GM12878 (cell line): ENCODE measurements around the gene TEF. TPM values are rescaled to one million over a fixed set of nuclear protein-coding genes. Genes with fewer than 3 reads are reported as not detected.

Experiments
- ATAC-seq: fragments of 200-7000 bp; cut with Tn5 transposase; 3 replicates; pipeline ENCODE4 v1.9.1; 2020; ENCODE audit warnings: mild to moderate bottlenecking, moderate library complexity
- BruUV-seq: library from RNA; stranded (reverse); fragments of 400-500 nt; replicated peaks from 2 replicates; lab custom pipeline; 2021; lab: Mats Ljungman, UMichigan
- CTCF ChIA-PET: fragments of 300-600 bp; sonication (Branson Sonifier 250); formaldehyde crosslinking; extraction: SDS; loops from one replicate; lab custom pipeline; 2021; ENCODE audit warnings: inconsistent platforms; lab: Yijun Ruan, JAX
- POLR2A ChIA-PET: fragments of 350-600 bp; formaldehyde crosslinking; extraction: SDS; loops from one replicate; lab custom pipeline; 2021; ENCODE audit warnings: inconsistent platforms; lab: Charles Lee
- RAD21 ChIA-PET: fragments of 300-600 bp; sonication (Branson Sonifier 250); formaldehyde crosslinking; loops from one replicate; lab custom pipeline; 2023; ENCODE audit warnings: antibody characterized with exemption; ENCODE audit not compliant: unreplicated experiment; lab: Charles Lee
- SMC1A ChIA-PET: fragments of 300-600 bp; sonication (Branson Sonifier 250); formaldehyde crosslinking; loops from one replicate; lab custom pipeline; 2023; ENCODE audit not compliant: unreplicated experiment, uncharacterized antibody; lab: Charles Lee
- DNase-seq: peaks from one replicate; pipeline ENCODE4 v3.0.0-alpha.2; 2011; ENCODE audit warnings: low read depth, low spot score
- FAIRE-seq: peaks from 3 replicates; lab custom pipeline; 2011; peaks lifted over from hg19 to GRCh38; lab: Jason Lieb, UNC
- H2AFZ ChIP-seq: 2 replicates; pipeline ENCODE4 v1.6.0; 2011; ENCODE audit warnings: low read depth, low read length, control low read depth; ENCODE audit not compliant: control insufficient read depth
- H3K27ac ChIP-seq: 2 replicates; pipeline ENCODE4 v1.5.1; 2011; ENCODE audit warnings: control low read depth; ENCODE audit not compliant: control insufficient read depth, insufficient read depth
- H3K27me3 ChIP-seq, 2 experiments: replicated peaks in 1 of 2; 2 replicates each; pipeline versions ENCODE4 v1.6.0 to v1.6.1; 2011; ENCODE audit warnings: low read length in 1 of 2; ENCODE audit not compliant: control insufficient read depth in 2 of 2, insufficient read depth in 2 of 2
- H3K36me3 ChIP-seq, 2 experiments: 2 replicates each; pipeline ENCODE4 v1.5.1; 2011; ENCODE audit warnings: low read length in 1 of 2; ENCODE audit not compliant: control insufficient read depth in 2 of 2, insufficient read depth in 2 of 2
- H3K4me1 ChIP-seq: 2 replicates; pipeline ENCODE4 v1.6.1; 2011; ENCODE audit warnings: mild to moderate bottlenecking, low read length, moderate library complexity, mixed read lengths; ENCODE audit not compliant: control insufficient read depth, insufficient read depth
- H3K4me2 ChIP-seq: 2 replicates; pipeline ENCODE4 v1.6.0; 2011; ENCODE audit warnings: control low read depth; ENCODE audit not compliant: control insufficient read depth, insufficient read depth
- H3K4me3 ChIP-seq: fragments of 200-600 bp; sonication (generic); 2 replicates; pipeline ENCODE4 v1.5.1; 2016
- H3K79me2 ChIP-seq: 2 replicates; pipeline ENCODE4 v1.6.0; 2011; ENCODE audit warnings: low read length; ENCODE audit not compliant: control insufficient read depth, insufficient read depth
- H3K9ac ChIP-seq: 2 replicates; pipeline ENCODE4 v1.8.0; 2011; ENCODE audit warnings: low read length, control low read depth, mixed read lengths; ENCODE audit not compliant: control insufficient read depth, insufficient read depth
- H3K9me3 ChIP-seq: replicated peaks from 3 replicates; pipeline ENCODE4 v1.5.1; 2011; ENCODE audit warnings: mild to moderate bottlenecking, low read length; ENCODE audit not compliant: control insufficient read depth, insufficient read depth
- H4K20me1 ChIP-seq: 2 replicates; pipeline ENCODE4 v1.6.0; 2011; ENCODE audit not compliant: control insufficient read depth, insufficient read depth
- BCL3 ChIP-seq: IDR thresholded peaks from 2 replicates; pipeline ENCODE4 v1.6.1; 2011; ENCODE audit warnings: borderline replicate concordance, low read depth, mild to moderate bottlenecking, moderate library complexity, low read length; ENCODE audit not compliant: insufficient read depth, poor library complexity, severe bottlenecking
- CBFB ChIP-seq: IDR thresholded peaks from 2 replicates; pipeline ENCODE4 v1.6.1; 2016; ENCODE audit warnings: antibody characterized with exemption, low read depth
- IKZF2 ChIP-seq, 2 experiments: fragments of 450-650 bp; IDR thresholded peaks; 2 replicates each; pipeline ENCODE4 v1.6.1; 2017; ENCODE audit warnings: mild to moderate bottlenecking in 2 of 2, moderate library complexity in 2 of 2
- JUND ChIP-seq: IDR thresholded peaks from 2 replicates; pipeline ENCODE4 v1.6.1; 2012; ENCODE audit warnings: low read depth, mild to moderate bottlenecking, low read length, improper control_type of control experiment, moderate library complexity
- NBN ChIP-seq: fragments of 450-650 bp; IDR thresholded peaks from 2 replicates; pipeline ENCODE4 v1.6.1; 2016
- NFYA ChIP-seq: IDR thresholded peaks from 2 replicates; pipeline ENCODE4 v1.6.1; 2011; ENCODE audit warnings: low read depth, mild to moderate bottlenecking, low read length, improper control_type of control experiment, borderline replicate concordance
- POLR2A ChIP-seq: IDR thresholded peaks from 2 replicates; pipeline ENCODE4 v1.6.1; 2011; ENCODE audit warnings: low read depth, mild to moderate bottlenecking, low read length
- REST ChIP-seq: IDR thresholded peaks from 2 replicates; pipeline ENCODE4 v1.6.1; 2012; ENCODE audit warnings: mild to moderate bottlenecking, low read depth, low read length
- SMAD5 ChIP-seq: IDR thresholded peaks from 2 replicates; pipeline ENCODE4 v1.6.1; 2016; ENCODE audit warnings: antibody characterized with exemption, low read depth
- TCF7 ChIP-seq: IDR thresholded peaks from 2 replicates; pipeline ENCODE4 v1.6.1; 2014; ENCODE audit warnings: antibody characterized with exemption, borderline replicate concordance
- YBX1 ChIP-seq: fragments of 450-650 bp; IDR thresholded peaks from 2 replicates; pipeline ENCODE4 v1.6.1; 2016; ENCODE audit warnings: antibody characterized with exemption
- YY1 ChIP-seq: IDR thresholded peaks from 2 replicates; pipeline ENCODE4 v1.6.1; 2011; ENCODE audit warnings: low read depth, mild to moderate bottlenecking, low read length
- WGBS: methylation state at CpG from one replicate; pipeline ENCODE4 v1.1.6; 2016; ENCODE audit warnings: low lambda C conversion rate; ENCODE audit not compliant: insufficient replicate concordance, insufficient coverage; ENCODE audit errors: missing lambda C conversion rate; 5-methylcytosine and 5-hydroxymethylcytosine counted together
- in situ Hi-C: fragments of 300-500 bp; cut with MboI; formaldehyde crosslinking; loops from 9 replicates; pipeline ENCODE4 v1.14.3; 2018; ENCODE audit warnings: mixed read lengths
- intact Hi-C: fragments of 100-400 bp; cut with micrococcal nuclease; formaldehyde crosslinking; loops from one replicate; pipeline ENCODE4 v1.14.2; 2022; ENCODE audit not compliant: unreplicated experiment
- polyA plus RNA-seq, 11 experiments: library from polyadenylated mRNA; depleted of rRNA in 4 of 11; unstranded in 6 of 11; stranded (reverse) in 5 of 11; fragments of >200 nt; fragmentation: Nextera tagmentation in 4 of 11; fragmentation: Illumina TruSeq in 1 of 11; extraction: Ambion mirVana in 4 of 11; extraction: Trizol in 1 of 11; gene quantifications; 1 replicate in 1 of 11; 2 replicates in 10 of 11; pipeline versions ENCODE4 v1.2.1 to v1.2.3, GENCODE V29; 2011 to 2016; ENCODE audit warnings: inconsistent platforms in 2 of 11, missing spikeins in 2 of 11, low read depth in 1 of 11
- total RNA-seq, 4 experiments: library from RNA; depleted of rRNA in 3 of 4; stranded (reverse); fragments of >200 nt in 3 of 4; fragmentation: Illumina TruSeq in 1 of 4; extraction: Trizol in 1 of 4; gene quantifications; 2 replicates each; pipeline versions ENCODE4 v1.2.1 to v1.2.3, GENCODE V29; 2013 to 2021

Gene TEF
- total and polyA plus RNA-seq, 10 of the 15 experiments (the other 5 are each of a cell fraction or from before 2014, with no cell fraction given) = 0.23 to 4.9 (median 3.2) TPM

GRCh38 chr22:41355895-41356294 lies 25.8 kb upstream of the TEF start (continued):
- TF ChIP-seq SMAD5 = no peak
- TF ChIP-seq YBX1 = no peak
- no peak for TF ChIP-seq IKZF2 (IDR thresholded peaks at IDR 0.05)
- TF ChIP-seq, all 136 proteins: peak for 0

- intact Hi-C loops = no loop called here
- SMC1A ChIA-PET = no interaction called here
- 92% methylated on average over 23 of the region's 25 CpGs for WGBS
- FAIRE-seq (no peak), DNase-seq (no peak), ATAC-seq (no peak)
- no peaks in the 10 kb centered on the region for H3K27me3 ChIP-seq
- no peak overlapping the region for H3K4me2 ChIP-seq
- H3K79me2 ChIP-seq = no peaks in the 10 kb centered on the region
- H3K36me3 ChIP-seq = peaks cover 3 to 28% of the 10 kb centered on the region in 2 experiments; a peak in 3 of 4 replicates
- TF ChIP-seq YY1 (no peak), POLR2A (peak; percentile 40), JUND (no peak)
- in situ Hi-C loops = no loop called here
- RAD21 ChIA-PET = no interaction called here
- no peak overlapping the region for H3K9ac ChIP-seq
- H3K4me3 ChIP-seq = no peak overlapping the region
- no peaks in the 10 kb centered on the region for H4K20me1 ChIP-seq
- H3K27ac ChIP-seq = no peak overlapping the region
- no peak overlapping the region for H2AFZ ChIP-seq
- POLR2A ChIA-PET = interaction anchor here (0.5 kb wide), 1 partner anchor 44 kb away, joined by 4 read pairs; no protein-coding TSS in a partner anchor
- CTCF ChIA-PET = no interaction called here
- no peaks in the 10 kb centered on the region for H3K4me1 ChIP-seq
- no TSS peak for BruUV-seq
- no peaks in the 10 kb centered on the region for H3K9me3 ChIP-seq
Observed at GRCh38 chr22:41356430-41357028, 25.2 kb upstream of the TEF start.

DNA sequence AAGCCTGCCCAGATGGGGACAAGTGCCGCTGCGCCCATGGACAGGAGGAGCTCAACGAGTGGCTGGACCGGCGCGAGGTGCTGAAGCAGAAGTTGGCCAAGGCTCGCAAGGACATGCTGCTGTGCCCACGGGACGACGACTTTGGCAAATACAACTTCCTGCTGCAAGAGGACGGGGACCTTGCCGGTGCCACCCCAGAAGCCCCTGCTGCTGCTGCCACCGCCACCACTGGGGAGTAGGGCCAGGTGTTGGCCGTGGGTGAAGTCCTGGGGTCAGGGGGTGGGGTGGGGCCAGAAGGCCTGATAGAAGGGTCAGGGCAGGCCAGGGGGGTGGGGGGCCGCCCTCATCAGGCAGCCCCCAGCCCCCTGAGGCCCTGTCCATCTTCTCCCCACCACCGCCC lies 24.6 kb upstream of the TEF start:
- no peak for FAIRE-seq
- intact Hi-C loops (no loop called here), in situ Hi-C loops (no loop called here)
- CTCF ChIA-PET = no interaction called here
- DNase-seq = no peak
- no TSS peak for BruUV-seq
- ATAC-seq = no peak
- Histone ChIP-seq H4K20me1 (no peaks in the 10 kb centered on the region), H3K79me2 (no peaks in the 10 kb centered on the region), H3K4me2 (no peak overlapping the region), H3K27me3 (no peaks in the 10 kb centered on the region), H3K9me3 (no peaks in the 10 kb centered on the region), H2AFZ (no peak overlapping the region), H3K9ac (no peak overlapping the region), H3K36me3 (peaks cover 3 to 28% of the 10 kb centered on the region in 2 experiments; a peak in 3 of 4 replicates), H3K4me1 (no peaks in the 10 kb centered on the region), H3K4me3 (no peak overlapping the region), H3K27ac (no peak overlapping the region)
- WGBS = 96% methylated on average over 14 of the region's 16 CpGs
- SMC1A ChIA-PET = no interaction called here
- RAD21 ChIA-PET = interaction anchor here (0.6 kb wide), 1 partner anchor 120 kb away, joined by 5 read pairs; no protein-coding TSS in a partner anchor
- POLR2A ChIA-PET = interaction anchor here (0.5 kb wide), 1 partner anchor 43 kb away, joined by 4 read pairs; no protein-coding TSS in a partner anchor
- TF ChIP-seq NBN = no peak
- no peak for TF ChIP-seq NFYA
- TF ChIP-seq BCL3 = no peak
- TF ChIP-seq CBFB = no peak
- no peak for TF ChIP-seq TCF7
- TF ChIP-seq REST = no peak
